ENCODE measurements around the gene PTPRE. TPM values are rescaled to one million over a fixed set of nuclear protein-coding genes. Genes with fewer than 3 reads are reported as not detected.

PTPRE gene
- polyA plus RNA-seq, 1 donor from 2014 or later, result 4.1 TPM

- Histone ChIP-seq H3K27me3 (ENCODE audit: insufficient read depth, low read depth, low read length) (no peaks in the 10 kb centered on the region), H3K9me3 (ENCODE audit: low read length) (no peaks in the 10 kb centered on the region), H4K20me1 (ENCODE audit: insufficient read depth) (no peaks in the 10 kb centered on the region), H2AFZ (ENCODE audit: low read depth, low read length) (no peak overlapping the region), H3F3A (ENCODE audit: insufficient read depth, low read length, poor library complexity, severe bottlenecking) (peaks cover 9% of the 10 kb centered on the region), H3K27ac (ENCODE audit: low read length) (peak overlapping the region; percentile 98), H3K79me2 (replicated peaks; ENCODE audit: insufficient read depth, low read length) (no peaks in the 10 kb centered on the region), H3K36me3 (ENCODE audit: insufficient read depth, low read length) (no peaks in the 10 kb centered on the region), H3K4me3 (ENCODE audit: low read length) (no peak overlapping the region), H3K9ac (ENCODE audit: low read length) (no peak overlapping the region), H3K9me2 (ENCODE audit: insufficient read depth, low read length) (no peaks in the 10 kb centered on the region), H3K4me2 (ENCODE audit: low read length) (peak overlapping the region; percentile 24)
- TF ChIP-seq TAF1 (IDR thresholded peaks at IDR 0.05; ENCODE audit: low read depth) (no peak), EP300 (conservative IDR thresholded peaks at IDR 0.05; ENCODE audit: poor library complexity, severe bottlenecking) (no peak), REST (IDR thresholded peaks at IDR 0.05; ENCODE audit: borderline replicate concordance) (no peak), EZH2 (IDR thresholded peaks at IDR 0.05; ENCODE audit: borderline replicate concordance, insufficient read depth, low read length, poor library complexity, severe bottlenecking) (no peak), SMC3 (conservative IDR thresholded peaks at IDR 0.05; ENCODE audit: poor library complexity) (no peak), RAD21 (conservative IDR thresholded peaks at IDR 0.05) (no peak), CTCF (IDR thresholded peaks at IDR 0.05; ENCODE audit: poor library complexity, severe bottlenecking) (no peak), POLR2AphosphoS5 (IDR thresholded peaks at IDR 0.05) (no peak), MXI1 (conservative IDR thresholded peaks at IDR 0.05; ENCODE audit: poor library complexity, severe bottlenecking) (no peak)
Measured at GRCh38 chr10:127996586-127996985, 89.7 kb downstream of the PTPRE start.

GRCh38 chr10:127997271-127997670 lies 90.4 kb downstream of the PTPRE start:
- peak overlapping the region; percentile 57 for H3K4me3 ChIP-seq (ENCODE audit: low read length)
- H3K27me3 ChIP-seq (ENCODE audit: insufficient read depth, low read depth, low read length), result no peaks in the 10 kb centered on the region
- H3K79me2 ChIP-seq (replicated peaks; ENCODE audit: insufficient read depth, low read length), result no peaks in the 10 kb centered on the region
- TF ChIP-seq POLR2AphosphoS5 (IDR thresholded peaks at IDR 0.05), result no peak
- no peak for TF ChIP-seq EP300 (conservative IDR thresholded peaks at IDR 0.05; ENCODE audit: poor library complexity, severe bottlenecking)
- TF ChIP-seq MXI1 (conservative IDR thresholded peaks at IDR 0.05; ENCODE audit: poor library complexity, severe bottlenecking), result no peak
- TF ChIP-seq TAF1 (IDR thresholded peaks at IDR 0.05; ENCODE audit: low read depth), result no peak
- H3K27ac ChIP-seq (ENCODE audit: low read length), result peak overlapping the region; percentile 98
- no peaks in the 10 kb centered on the region for H3K9me2 ChIP-seq (ENCODE audit: insufficient read depth, low read length)
- H4K20me1 ChIP-seq (ENCODE audit: insufficient read depth), result no peaks in the 10 kb centered on the region
- H3F3A ChIP-seq (ENCODE audit: insufficient read depth, low read length, poor library complexity, severe bottlenecking), result peaks cover 9% of the 10 kb centered on the region
- H3K36me3 ChIP-seq (ENCODE audit: insufficient read depth, low read length), result no peaks in the 10 kb centered on the region
- peak overlapping the region; percentile 24 for H3K4me2 ChIP-seq (ENCODE audit: low read length)
- no peak overlapping the region for H2AFZ ChIP-seq (ENCODE audit: low read depth, low read length)
- H3K9ac ChIP-seq (ENCODE audit: low read length), result peak overlapping the region; percentile 20
- H3K9me3 ChIP-seq (ENCODE audit: low read length), result no peaks in the 10 kb centered on the region

Measured in neural cell (in vitro differentiated cells).